ENCODE measurements around the gene ORM1.

DNA sequence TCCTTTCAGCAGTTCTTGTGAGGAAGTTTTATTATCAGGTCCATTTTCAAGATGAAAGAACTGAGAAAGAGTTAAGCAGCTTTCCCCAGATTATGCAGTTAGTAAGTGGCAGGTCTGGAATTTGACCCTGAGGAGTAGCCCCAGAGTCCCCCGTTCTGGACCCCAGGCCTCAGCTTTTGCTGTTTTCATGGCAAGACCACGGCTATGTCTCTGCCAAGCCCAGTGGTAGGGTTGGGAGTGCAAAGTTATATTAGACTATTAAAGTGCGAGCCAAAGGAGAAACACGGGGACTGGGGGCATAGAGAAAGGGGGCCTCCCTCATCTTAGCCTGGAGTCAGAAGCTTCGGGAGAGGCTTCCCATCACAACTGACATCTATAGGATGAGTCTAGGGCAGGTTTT lies 19.3 kb upstream of the ORM1 start:
- no peak for TF ChIP-seq HDGF (IDR thresholded peaks at IDR 0.05; ENCODE audit: borderline replicate concordance)
- no peak for TF ChIP-seq BHLHE40 (IDR thresholded peaks at IDR 0.05; ENCODE audit: borderline replicate concordance)
- TF ChIP-seq NFRKB (IDR thresholded peaks at IDR 0.05), result no peak
- TF ChIP-seq FOXK2 (IDR thresholded peaks at IDR 0.05), result no peak
- TF ChIP-seq SP1 (IDR thresholded peaks at IDR 0.05), result no peak
- no peak for TF ChIP-seq LEF1 (IDR thresholded peaks at IDR 0.05; ENCODE audit: borderline replicate concordance)
- no peak for TF ChIP-seq ELF4 (IDR thresholded peaks at IDR 0.05)
- TF ChIP-seq ZNF384 (IDR thresholded peaks at IDR 0.05), result no peak
- TF ChIP-seq FOXA1 (IDR thresholded peaks at IDR 0.05), result no peak
- TF ChIP-seq FOXM1 (IDR thresholded peaks at IDR 0.05; ENCODE audit: borderline replicate concordance), result no peak
- TF ChIP-seq CTBP1 (IDR thresholded peaks at IDR 0.05; ENCODE audit: borderline replicate concordance), result no peak

Measured in HEK293T (cell line).